H4 (cell line): ENCODE measurements around the gene WASF1. TPM values are rescaled to one million over a fixed set of nuclear protein-coding genes. Genes with fewer than 3 reads are reported as not detected.
"Not testable (repeated sequence)": the region's sequence is repeated elsewhere in the genome, so short reads cannot be mapped to it uniquely, and the experiment has no call there.

Source experiments
- DNase-seq: peaks from one replicate; pipeline ENCODE4 v3.0.0-alpha.2; 2015; ENCODE audit warnings: low spot score
- total RNA-seq: library from RNA; depleted of rRNA; stranded (reverse); fragments of >200 nt; shearing (Covaris generic); gene quantifications from 2 replicates; pipeline ENCODE4 v1.2.3, GENCODE V29; 2014

Gene WASF1
- total RNA-seq, 1 experiment from 2014 or later, result 15.1 TPM

DNA sequence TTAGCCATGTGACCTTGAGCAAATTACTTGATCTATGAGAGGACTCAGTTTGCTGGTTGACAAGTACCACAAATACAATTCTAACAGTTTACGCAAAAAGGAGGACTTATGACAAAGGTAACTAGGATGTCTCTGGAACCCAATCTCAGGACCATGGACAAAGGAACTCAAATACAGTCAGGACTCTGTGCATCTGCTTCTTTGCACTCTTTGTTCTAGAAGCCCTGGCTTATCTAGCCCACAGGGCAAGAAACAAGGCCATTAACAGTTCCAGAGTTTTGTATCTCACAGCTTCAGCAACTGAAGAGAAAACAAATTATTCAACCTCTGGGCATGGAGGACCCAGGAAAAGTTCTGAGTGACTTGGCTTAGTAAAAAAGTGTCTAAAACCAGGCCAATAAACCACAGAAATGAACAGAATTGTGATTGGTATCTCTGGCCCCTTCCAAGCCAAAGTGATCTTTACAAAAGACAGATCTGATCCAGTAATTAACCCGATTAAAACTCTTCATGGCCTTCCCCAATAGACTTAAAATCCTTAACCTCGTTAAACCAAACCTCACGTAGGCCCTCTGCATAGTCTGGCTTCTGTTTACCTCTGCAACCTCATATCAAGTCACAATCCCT, 5.9 kb downstream of the WASF1 start:
- no peak for DNase-seq

DNA sequence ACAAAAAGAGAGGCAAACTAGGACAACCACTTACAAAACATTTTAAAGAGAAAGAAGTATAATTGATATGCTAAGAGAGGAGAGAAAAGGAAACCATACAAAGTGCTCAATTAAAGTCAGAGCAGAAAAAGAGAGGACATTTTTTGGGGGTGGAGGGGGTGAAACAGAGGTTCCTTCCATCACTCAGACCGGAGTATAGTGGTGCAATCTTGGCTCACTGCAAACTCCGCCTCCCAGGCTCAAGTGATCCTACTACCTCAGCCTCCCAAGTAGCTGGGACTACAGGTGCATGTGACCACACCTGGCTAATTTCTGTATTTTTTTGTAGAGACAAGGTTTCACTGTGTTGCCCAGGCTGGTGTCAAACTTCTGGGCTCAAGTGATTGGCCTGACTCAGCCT, 9.4 kb downstream of the WASF1 start:
- no peak for DNase-seq

DNA sequence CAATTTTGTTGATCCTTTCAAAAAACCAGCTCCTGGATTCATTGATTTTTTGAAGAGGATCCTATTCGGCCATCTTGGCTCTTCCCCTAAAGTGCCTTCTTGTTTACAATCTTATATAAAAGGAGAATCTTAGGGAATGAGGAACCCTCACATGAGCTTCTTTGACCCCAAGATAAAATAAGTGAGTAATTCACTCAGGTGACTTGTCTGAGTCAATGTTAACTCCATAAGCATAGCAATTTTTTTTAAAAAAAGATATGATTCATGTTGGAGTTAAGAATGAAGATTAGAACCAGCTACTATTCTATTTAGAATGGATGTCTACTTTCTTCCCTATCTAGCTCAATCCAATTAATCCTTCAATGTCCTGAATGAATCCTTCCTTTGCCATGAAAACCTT, 21.0 kb downstream of the WASF1 start:
- DNase-seq, result no peak

DNA sequence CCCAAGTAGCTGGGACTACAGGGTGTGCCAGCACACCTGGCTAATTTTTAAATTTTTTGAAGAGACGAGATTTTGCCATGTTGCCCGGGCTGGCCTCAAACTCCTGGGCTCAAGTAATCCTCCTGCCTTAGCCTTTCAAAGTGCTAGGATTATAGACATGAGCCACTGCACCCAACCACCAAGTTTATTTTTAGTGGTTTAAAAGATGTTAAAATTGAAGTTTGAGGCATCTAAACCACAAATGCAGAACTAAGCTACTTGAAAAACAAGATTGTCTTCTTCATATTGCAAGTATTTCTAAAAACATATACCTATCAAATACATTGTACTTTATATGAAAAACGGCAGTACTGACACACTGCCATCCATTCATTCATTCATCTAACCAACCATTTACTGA, 31.6 kb downstream of the WASF1 start:
- no peak for DNase-seq

DNA sequence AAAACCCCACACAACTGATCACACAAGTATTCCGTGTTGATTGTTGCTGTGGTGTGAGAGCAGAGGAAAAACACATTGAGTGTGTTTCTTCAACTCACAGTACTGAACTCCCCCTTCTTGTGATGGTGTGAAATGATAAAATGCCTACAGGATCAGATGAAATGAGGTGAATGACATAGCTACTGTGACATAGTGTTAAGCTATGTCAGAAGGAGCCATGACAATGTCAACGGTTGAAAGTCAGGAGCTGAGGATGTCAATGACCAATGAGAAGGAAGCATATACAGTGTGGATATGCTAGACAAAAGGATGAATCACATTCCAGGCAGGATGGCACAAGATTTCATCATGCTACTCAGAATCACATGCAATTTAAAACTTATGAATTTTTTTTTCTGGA, 38.8 kb downstream of the WASF1 start:
- DNase-seq, result peak; percentile 3

DNA sequence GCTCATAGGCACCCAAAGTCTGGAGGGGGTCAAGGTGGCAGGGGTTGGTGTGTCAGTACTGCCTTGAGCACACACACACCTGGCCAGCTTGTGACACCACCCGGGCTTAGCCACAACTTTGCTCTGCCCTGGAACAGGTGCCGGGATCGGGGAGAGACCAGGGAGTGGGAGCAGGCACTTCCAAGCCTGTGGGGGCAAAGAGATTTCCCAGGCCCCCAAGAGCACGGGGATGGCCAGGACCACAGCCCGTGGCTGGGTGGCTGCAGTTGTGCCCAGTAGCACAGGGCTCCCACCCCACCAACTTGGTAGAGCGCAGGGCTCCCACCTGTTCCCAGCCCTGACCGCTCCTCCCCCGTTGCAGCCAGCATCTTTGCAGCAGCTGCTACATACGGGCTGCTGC, 40.4 kb downstream of the WASF1 start:
- no peak for DNase-seq

DNA sequence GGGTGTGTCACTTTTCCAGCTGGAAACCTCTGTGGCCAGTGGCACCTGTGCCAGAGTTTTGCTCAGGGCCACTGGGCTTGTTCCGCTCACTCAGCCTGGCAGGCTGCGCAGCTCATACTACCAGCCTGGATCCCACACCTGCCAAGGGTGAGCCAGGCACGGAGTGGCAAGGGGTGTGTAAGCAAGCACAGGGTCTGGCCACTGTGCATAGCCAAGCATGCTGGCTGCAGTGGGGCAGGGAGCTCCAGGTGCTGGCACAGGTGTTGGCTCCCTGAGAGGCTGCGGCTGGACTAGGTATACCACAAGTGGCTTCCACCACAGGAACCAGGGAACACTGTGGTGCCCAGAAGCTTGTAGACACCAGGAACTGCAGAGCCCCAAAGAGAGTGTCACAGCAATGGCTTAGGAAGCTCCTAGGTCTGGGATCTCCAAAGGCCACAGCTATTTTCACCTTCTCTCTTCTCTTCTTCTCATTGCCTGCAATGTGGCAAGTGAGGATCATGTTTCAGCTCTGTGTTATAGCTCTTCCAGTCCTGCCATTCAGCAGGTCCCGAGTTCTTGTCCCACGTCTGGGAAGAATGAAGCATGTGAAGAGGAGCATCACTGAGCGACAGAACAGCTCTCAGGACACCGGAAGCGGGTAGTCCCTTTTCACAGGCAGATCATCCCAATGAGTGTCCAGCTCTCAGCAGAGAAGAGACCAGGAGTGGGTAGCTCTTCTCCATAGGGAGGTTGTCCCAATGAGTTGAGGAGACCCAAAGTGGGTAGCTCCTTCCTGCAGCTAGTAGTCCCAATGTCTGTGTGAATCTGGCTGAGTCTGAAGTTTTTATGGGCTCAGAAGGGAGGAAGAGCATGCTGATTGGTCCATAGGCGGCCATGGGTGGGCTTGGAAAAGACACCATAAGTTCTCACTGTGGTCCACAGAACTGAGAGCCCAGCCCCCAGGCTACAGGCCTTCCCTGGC, 41.3 kb downstream of the WASF1 start:
- DNase-seq, result no peak

DNA sequence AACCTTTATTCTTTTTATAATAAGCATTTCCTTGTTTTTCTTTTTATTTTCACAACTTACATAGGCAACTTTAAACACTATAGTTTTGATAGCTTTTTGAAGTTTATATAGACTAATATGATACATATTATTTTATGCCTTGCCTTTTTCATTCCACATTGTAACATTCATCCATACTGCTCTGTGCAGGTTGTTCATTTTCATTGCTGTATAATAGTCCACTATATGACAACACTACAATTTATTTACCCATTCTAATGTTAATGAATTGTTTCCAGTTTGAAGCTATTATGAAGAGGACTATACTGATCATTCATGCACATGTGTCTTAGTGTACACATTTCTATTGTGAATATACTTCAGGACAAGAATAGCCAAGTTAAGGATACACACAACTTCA, 49.1 kb downstream of the WASF1 start:
- DNase-seq, result no peak

DNA sequence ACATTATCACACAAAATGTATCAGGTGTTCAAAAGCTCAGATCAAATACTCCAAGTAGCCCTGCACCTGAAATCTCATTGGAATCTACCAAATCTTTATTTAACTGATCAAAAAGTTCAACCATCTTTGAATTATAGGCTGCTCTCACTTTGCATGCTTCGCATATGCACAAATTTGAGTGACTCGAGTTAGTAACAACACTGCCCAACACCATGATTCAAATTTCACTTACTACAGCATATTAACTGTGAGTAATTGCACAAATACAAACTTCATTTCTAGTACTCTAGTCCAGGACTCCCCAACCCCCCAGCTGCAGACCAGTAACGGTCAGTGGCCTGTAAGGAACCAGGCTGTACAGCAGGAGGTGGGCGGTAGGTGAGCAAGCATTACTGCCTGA, 51.1 kb downstream of the WASF1 start:
- no peak for DNase-seq

DNA sequence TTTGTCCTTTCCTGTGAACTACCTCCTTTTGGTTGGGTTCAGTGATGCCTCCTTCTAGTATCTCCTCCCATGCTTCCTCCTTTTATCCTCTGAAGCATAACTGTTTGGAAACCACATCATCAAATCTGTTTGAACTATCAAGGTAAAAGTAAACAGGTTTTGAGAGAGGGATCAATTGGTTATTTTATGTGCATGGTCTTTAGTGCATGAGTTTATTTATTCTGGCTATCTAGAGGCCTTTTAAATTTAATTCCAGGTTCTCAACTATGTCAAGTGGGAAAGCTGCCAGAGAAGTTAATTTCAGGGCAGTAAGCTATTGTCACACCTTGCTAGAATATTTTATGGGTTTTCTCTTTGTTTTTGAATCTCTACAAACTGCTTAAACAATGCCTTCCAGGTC, 54.1 kb downstream of the WASF1 start:
- DNase-seq, result no peak

DNA sequence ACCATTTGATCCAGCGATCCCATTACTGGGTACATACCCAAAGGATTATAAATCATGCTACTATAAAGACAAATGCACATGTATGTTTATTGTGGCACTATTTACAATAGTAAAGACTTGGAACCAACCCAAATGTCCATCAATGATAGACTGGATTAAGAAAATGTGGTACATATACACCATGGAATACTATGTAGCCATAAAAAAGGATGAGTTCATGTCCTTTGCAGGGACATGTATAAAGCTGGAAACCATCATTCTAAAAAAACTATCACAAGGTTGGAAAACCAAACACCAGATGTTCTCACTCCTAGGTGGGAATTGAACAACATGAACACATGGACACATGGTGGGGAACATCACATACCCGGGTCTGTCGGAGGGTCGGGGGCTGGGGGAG, 57.8 kb downstream of the WASF1 start:
- DNase-seq, result not testable (repeated sequence)

DNA sequence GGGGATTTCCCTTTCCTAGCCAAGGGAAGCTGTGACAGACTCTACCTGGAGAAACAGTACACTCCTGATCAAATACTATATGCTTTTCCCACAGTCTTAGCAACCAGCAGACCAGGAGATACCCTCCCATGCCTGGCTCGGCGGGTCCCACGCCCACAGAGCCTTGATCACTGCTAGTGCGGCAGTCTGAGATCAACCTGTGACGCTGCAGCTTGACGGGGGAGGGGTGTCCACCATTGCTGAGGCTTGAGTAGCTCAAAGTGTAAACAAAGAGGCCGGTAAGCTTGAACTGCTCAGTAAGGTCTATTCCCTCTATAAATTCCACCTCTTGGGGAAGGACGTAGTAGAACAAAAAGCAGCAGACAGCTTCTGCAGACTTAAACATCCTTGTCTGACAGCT, 63.2 kb downstream of the WASF1 start:
- no peak for DNase-seq

DNA sequence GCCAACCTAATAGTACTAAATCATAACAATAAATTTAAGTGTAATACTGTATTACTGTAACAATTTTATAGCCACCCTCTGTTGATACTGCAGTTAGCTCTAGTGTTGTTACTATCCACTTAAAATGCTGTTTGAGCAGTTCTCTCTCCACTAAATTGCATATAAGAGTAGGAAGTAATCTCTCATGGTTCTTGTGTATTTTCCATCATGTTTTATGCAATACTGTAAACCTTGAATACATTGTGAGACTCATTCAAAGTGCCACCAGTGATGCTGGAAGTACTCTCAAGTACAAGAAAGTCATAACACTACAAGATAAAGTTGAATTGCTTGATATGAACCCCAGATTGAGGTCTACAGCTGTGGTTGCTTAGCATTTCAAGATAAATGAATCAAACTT, 65.5 kb downstream of the WASF1 start:
- DNase-seq, result no peak

DNA sequence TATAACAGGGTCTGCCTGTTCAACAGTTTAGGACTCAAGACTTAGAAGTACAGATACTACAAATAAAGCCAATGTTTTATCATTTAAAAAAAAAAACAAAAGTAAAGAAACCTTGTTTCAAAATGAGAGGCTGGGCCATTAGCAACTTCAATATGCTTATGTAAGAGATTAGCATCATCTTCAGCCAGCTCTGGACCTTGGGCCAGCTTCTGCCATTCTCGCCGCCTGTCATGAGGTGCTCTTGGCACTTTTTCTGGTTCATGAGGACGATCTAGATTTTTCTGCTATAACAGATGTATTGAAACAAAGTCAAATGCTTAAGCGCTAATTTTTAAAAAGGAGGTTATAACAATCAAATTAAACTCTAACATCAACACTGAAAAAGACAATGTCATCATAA, 74.2 kb downstream of the WASF1 start:
- no peak for DNase-seq

DNA sequence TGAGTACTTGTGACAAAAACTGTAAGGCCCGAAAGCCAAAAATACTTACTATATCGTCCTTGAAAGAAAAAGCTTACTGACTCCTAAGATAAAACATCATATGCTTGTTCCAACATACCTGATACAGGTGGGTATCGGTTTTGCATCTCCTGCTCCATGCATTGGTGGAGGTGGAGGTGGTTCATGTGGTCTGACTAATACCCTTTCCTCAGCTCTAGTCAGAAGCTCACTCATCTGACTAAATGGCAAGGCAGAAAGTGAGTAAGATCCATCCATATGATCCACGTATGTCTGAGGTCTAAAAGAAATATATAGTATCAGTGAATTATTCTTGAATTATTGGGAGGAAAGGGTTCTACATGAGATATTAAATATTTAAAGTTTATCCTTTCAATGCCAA, 76.2 kb downstream of the WASF1 start:
- no peak for DNase-seq

DNA sequence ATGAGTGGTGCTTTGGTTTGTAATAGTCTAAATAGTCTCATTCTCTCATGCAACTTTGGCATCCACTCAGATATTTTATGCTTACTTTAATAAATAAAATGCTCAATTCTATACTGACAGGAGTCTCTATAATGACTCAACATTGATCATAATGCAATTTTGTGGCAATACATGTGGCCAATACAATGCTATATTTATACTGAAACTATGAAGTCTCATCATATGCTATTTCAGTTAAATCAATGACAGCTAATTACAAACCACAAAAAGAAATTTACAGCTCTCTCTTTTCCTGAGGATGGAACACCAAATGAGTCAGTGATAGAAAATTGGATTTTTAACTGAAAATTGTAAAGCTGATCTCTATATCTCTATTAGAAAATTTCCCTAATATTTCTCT, 77.1 kb downstream of the WASF1 start:
- DNase-seq, result no peak

DNA sequence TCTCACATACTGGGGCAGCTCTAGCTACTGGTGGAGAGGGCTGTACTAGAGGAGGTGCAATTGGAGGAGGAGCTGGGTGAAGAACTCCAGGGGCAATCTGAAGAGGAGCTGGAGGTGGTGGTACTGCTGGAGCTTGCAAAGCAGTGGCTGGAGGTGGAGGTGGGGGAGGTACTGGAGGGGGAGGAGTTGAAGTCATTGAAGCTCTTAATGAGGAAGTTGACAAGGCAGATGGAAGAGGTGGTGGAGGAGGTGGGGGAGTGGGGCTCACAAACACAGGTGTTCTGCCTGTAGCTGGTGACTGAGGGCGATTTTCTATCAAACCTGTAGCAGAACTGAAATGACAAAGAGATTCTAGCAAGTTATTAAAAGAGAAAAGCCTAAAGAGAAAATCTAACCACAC, 77.6 kb downstream of the WASF1 start:
- no peak for DNase-seq

DNA sequence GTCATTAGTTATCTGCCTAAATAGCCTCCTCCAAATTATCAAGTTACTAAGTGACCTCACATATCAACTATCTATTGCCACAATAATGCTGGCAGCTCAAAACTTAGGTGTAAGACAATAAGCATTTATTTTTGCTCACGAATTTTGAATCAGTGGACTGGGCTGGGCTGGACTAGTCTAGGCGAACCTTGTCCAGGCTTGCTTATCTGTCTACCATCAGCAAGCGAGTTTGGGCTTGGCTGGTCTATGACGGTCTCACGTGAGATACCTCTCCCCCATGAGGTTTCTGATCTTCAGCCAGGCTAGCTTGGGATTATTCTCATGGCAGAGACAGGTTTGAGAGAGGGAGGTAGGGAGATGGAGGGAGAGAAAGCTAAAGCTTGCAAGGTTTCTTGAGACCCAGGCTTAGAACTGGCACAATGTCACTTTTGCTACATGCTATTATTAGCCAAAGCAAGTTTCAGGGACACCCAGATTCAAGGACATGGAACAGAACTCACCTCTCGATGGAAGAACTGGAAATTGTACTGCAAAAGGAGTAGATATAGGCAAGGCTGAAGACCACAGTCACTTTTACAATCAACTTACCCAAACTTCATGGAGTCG, 80.9 kb downstream of the WASF1 start:
- DNase-seq, result no peak

DNA sequence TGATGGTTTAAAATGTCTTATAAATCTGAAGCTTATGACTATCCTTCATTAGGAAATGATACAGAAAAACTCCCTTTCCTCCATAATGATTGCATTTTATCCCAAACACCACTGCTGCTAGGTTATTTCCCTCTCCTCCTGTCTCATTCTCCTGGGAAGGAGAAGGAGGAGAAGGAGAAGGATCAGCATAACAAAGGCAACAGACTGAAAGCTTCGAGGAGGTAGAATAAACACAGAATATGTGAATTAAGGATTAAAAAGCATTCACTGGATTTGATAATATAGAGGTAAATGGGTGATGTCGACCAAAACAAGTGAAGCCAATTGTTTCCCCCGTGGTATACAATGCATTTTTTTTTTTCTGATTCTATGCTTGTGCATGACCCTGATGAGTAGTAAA, 82.0 kb downstream of the WASF1 start:
- DNase-seq, result no peak

DNA sequence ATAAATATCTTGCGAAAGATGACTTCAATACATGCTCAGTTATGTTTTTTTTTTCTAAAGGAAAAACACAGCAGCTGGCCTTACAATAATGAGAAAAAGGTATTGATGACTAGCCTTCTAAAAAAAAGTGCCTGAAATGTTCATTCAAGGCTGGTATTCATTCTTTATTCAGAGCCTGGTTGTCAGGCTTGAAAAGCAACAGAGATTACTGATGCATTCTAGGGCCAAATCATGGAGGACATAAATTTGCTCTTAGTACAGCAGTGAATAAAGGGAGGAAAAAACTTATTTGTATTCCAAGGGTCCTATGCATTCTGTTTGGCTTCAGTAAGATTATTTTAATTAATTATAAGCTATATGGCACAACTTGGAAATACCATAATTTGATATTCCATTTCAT, 83.5 kb downstream of the WASF1 start:
- no peak for DNase-seq

DNA sequence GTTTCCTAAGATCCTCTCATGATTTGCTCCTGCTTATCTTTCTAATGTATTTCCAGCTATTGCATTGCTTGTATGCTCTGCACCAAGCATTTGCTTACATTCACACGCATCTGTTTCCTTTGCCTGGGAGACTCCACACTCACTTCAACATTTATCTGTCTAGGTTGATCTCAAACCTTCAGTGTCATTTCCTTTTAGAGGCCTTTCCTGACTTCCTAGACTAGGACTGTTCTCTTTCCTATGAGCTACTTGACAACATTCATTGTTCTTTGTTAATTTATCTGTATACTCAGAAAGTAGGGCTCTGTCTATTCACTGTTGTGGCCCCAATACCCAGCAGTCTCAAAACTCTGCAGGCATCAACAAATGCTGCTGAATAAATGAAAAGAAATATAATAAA, 84.4 kb downstream of the WASF1 start:
- DNase-seq, result no peak

DNA sequence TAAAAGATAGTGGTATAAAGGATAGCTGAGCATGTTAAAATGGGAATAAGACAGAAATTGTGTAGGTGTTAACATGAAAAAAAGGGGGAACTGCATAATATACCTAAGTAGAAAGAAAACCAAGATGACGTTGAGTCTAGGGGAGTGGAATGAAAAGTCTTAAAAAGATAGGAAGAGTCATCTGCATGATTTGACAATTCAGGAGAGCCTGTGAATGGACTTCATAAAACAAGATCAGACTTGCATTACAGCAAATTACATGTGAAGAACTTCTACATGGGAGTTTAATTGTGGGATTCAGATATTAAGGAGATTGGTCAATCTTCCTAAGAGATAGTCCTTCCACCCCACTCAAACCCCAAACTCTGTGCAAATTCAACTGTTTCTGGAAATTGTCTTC, 85.5 kb downstream of the WASF1 start:
- DNase-seq, result no peak

DNA sequence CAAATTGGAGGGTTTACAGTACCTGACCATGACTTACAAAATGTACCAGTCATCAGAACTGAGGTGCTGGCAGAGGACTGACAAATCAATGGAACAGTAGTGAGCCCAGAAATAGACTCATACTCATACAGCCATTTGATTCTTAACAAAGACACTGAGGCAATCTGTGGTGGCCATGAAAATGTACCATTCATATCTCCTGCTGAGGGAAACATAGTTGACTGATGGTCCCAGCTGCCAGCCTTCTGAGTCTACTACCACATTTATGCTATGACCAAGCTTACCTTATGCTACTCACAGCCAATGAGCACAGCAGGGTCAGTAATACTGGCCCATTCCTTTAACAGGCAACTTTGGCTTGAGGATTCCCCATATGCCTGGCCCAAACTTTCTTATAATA, 88.6 kb downstream of the WASF1 start:
- DNase-seq, result no peak
